ENCODE results near the gene KDM4F. TPM values are rescaled to one million over a fixed set of nuclear protein-coding genes. Genes with fewer than 3 reads are reported as not detected.

Gene KDM4F
- total RNA-seq, 4 donors from 2014 or later, result not detected

- no peak for TF ChIP-seq CTCF (IDR thresholded peaks at IDR 0.05; ENCODE audit: low read depth)
These were observed 1.5 kb downstream of the KDM4F start for GRCh38 chr11:95050595-95051202.

- TF ChIP-seq CTCF (IDR thresholded peaks at IDR 0.05; ENCODE audit: low read depth), result no peak
These were observed 5.1 kb downstream of the KDM4F start for GRCh38 chr11:95054356-95054755.

- TF ChIP-seq CTCF (IDR thresholded peaks at IDR 0.05; ENCODE audit: low read depth), result no peak
These were observed 6.2 kb downstream of the KDM4F start for GRCh38 chr11:95055283-95055897.

GRCh38 chr11:95057959-95058358 is 8.7 kb downstream of the KDM4F start:
- no peak for TF ChIP-seq CTCF (IDR thresholded peaks at IDR 0.05; ENCODE audit: low read depth)

GRCh38 chr11:95058621-95059020 is 9.4 kb downstream of the KDM4F start:
- no peak for TF ChIP-seq CTCF (IDR thresholded peaks at IDR 0.05; ENCODE audit: low read depth)

GRCh38 chr11:95059046-95059445 is 9.8 kb downstream of the KDM4F start:
- TF ChIP-seq CTCF (IDR thresholded peaks at IDR 0.05; ENCODE audit: low read depth), result no peak

GRCh38 chr11:95065336-95065735 is 16.1 kb downstream of the KDM4F start:
- TF ChIP-seq CTCF (IDR thresholded peaks at IDR 0.05; ENCODE audit: low read depth), result no peak

All from subcutaneous adipose tissue (tissue), 4 donors.